ENCODE data around the gene SYNPO2L.

DNA sequence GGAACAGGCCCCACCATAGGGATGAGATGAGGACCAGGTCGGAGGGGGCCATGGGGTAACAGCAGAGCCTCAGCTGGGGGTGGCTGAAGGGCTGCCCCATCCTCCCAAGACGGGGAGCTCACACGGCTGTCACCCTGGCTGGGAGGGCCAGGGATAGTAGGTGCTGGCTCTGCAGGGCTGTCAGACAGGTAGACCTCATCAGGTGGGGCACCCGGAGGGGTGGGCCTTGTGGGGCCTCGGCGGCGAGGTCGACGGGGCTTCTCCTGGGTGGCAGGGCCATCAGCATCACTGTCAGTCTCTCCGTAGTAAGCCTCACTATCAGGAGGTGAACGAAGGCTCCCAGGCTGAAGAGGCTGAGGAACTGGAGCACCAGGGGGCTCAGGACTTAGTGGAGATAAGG, 2.6 kb downstream of the SYNPO2L start:
- TF ChIP-seq, protein P1, sequence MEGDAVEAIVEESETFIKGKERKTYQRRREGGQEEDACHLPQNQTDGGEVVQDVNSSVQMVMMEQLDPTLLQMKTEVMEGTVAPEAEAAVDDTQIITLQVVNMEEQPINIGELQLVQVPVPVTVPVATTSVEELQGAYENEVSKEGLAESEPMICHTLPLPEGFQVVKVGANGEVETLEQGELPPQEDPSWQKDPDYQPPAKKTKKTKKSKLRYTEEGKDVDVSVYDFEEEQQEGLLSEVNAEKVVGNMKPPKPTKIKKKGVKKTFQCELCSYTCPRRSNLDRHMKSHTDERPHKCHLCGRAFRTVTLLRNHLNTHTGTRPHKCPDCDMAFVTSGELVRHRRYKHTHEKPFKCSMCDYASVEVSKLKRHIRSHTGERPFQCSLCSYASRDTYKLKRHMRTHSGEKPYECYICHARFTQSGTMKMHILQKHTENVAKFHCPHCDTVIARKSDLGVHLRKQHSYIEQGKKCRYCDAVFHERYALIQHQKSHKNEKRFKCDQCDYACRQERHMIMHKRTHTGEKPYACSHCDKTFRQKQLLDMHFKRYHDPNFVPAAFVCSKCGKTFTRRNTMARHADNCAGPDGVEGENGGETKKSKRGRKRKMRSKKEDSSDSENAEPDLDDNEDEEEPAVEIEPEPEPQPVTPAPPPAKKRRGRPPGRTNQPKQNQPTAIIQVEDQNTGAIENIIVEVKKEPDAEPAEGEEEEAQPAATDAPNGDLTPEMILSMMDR (IDR thresholded peaks at IDR 0.05) = no peak
- no peak for TF ChIP-seq POLR2A (IDR thresholded peaks at IDR 0.05)
